B cell (primary cell): ENCODE measurements around the gene PHF12. TPM values are rescaled to one million over a fixed set of nuclear protein-coding genes. Genes with fewer than 3 reads are reported as not detected.

Experiments used
- ATAC-seq: fragments of 200-7000 bp; cut with Tn5 transposase; one replicate; pipeline ENCODE4 v1.10.0; 2021; ENCODE audit warnings: low read depth, mild to moderate bottlenecking, moderate number of reproducible peaks, moderate library complexity
- CTCF ChIA-PET: fragments of 350-600 bp; sonication (Branson Sonifier 250); formaldehyde crosslinking; loops from one replicate; lab custom pipeline; 2021; ENCODE audit warnings: antibody characterized with exemption, inconsistent platforms; lab: Charles Lee
- POLR2A ChIA-PET: fragments of 350-600 bp; sonication (Branson Sonifier 250); formaldehyde crosslinking; loops from one replicate; lab custom pipeline; 2021; ENCODE audit warnings: antibody characterized with exemption; lab: Charles Lee
- DNase-seq: peaks from one replicate; pipeline ENCODE4 v3.0.0; 2013
- H2AFZ ChIP-seq: 2 replicates; pipeline ENCODE4 v1.6.1; 2012; ENCODE audit warnings: mild to moderate bottlenecking, low read depth, low read length; ENCODE audit not compliant: insufficient read depth, poor library complexity, severe bottlenecking
- H3K27ac ChIP-seq, 2 donors: 1 replicate in 1 of 2; 2 replicates in 1 of 2; pipeline ENCODE4 v1.5.1; 2012 to 2013; ENCODE audit warnings: low read length in 2 of 2, mild to moderate bottlenecking in 2 of 2, moderate library complexity in 1 of 2
- H3K27me3 ChIP-seq, 4 experiments: fragments of 200-600 bp in 1 of 4; sonication (generic) in 1 of 4; replicated peaks in 1 of 4; 1 replicate in 2 of 4; 2 replicates in 2 of 4; pipeline versions ENCODE4 v1.6.1 to v1.7.0; 2013 to 2016; ENCODE audit warnings: low read length in 3 of 4, mild to moderate bottlenecking in 2 of 4, mixed read lengths in 1 of 4, moderate library complexity in 1 of 4; ENCODE audit not compliant: insufficient read depth in 4 of 4, control insufficient read depth in 3 of 4; ENCODE audit errors: control extremely low read depth in 1 of 4
- H3K36me3 ChIP-seq, 2 experiments: replicated peaks in 1 of 2; 1 replicate in 1 of 2; 2 replicates in 1 of 2; pipeline versions ENCODE4 v1.6.1 to v1.7.1; 2013; ENCODE audit warnings: low read length in 1 of 2; ENCODE audit not compliant: insufficient read depth in 2 of 2, control insufficient read depth in 1 of 2; ENCODE audit errors: control extremely low read depth in 1 of 2, extremely low read depth in 1 of 2
- H3K4me1 ChIP-seq, 2 donors: fragments of 200-600 bp in 1 of 2; sonication (generic) in 1 of 2; 1 replicate in 1 of 2; 2 replicates in 1 of 2; pipeline versions ENCODE4 v1.5.1 to v1.6.1; 2013 to 2017; ENCODE audit warnings: low read length in 2 of 2; ENCODE audit not compliant: control insufficient read depth in 2 of 2, insufficient read depth in 2 of 2
- H3K4me2 ChIP-seq: replicated peaks from 2 replicates; pipeline ENCODE3; 2012; ENCODE audit warnings: mild to moderate bottlenecking, low read depth, low read length; ENCODE audit not compliant: poor library complexity, severe bottlenecking
- H3K4me3 ChIP-seq, 5 experiments: fragments of 200-600 bp in 1 of 5; sonication (generic) in 1 of 5; 1 replicate in 3 of 5; 2 replicates in 2 of 5; pipeline versions ENCODE4 v1.5.1 to v1.7.0; 2011 to 2016; ENCODE audit warnings: low read length in 4 of 5, mild to moderate bottlenecking in 4 of 5, low read depth in 2 of 5, control low read depth in 1 of 5, moderate library complexity in 1 of 5; ENCODE audit not compliant: insufficient read depth in 1 of 5; ENCODE audit errors: control extremely low read depth in 1 of 5, extremely low read depth in 1 of 5
- H3K79me2 ChIP-seq: fragments of 200-600 bp; sonication (generic); one replicate; pipeline ENCODE4 v1.6.0; 2016; ENCODE audit warnings: low read length; ENCODE audit not compliant: control insufficient read depth, insufficient read depth
- H3K9ac ChIP-seq: fragments of 200-600 bp; sonication (generic); 2 replicates; pipeline ENCODE4 v1.6.1; 2017; ENCODE audit warnings: mild to moderate bottlenecking, low read length, moderate library complexity
- H3K9me3 ChIP-seq, 3 donors: one replicate each; pipeline versions ENCODE4 v1.6.1 to v1.7.1; 2013; ENCODE audit warnings: low read length in 2 of 3; ENCODE audit not compliant: control insufficient read depth in 2 of 3, insufficient read depth in 1 of 3; ENCODE audit errors: control extremely low read depth in 1 of 3
- H4K20me1 ChIP-seq: 2 replicates; pipeline ENCODE4 v1.6.0; 2012; ENCODE audit warnings: mild to moderate bottlenecking, low read length; ENCODE audit not compliant: insufficient read depth, control insufficient read depth, poor library complexity, severe bottlenecking
- H3K27ac Mint-ChIP-seq: one replicate; pipeline ENCODE4 v1.8.0; 2021; ENCODE audit warnings: mixed read lengths
- H3K27me3 Mint-ChIP-seq: one replicate; pipeline ENCODE4 v1.8.0; 2021; ENCODE audit warnings: mixed read lengths
- H3K4me1 Mint-ChIP-seq: one replicate; pipeline ENCODE4 v1.8.0; 2021; ENCODE audit warnings: mixed read lengths
- H3K4me3 Mint-ChIP-seq: one replicate; pipeline ENCODE4 v1.8.0; 2021; ENCODE audit warnings: mixed read lengths
- H3K9me3 Mint-ChIP-seq: one replicate; pipeline ENCODE4 v1.8.0; 2022; ENCODE audit warnings: mixed read lengths; ENCODE audit not compliant: insufficient read depth
- CTCF ChIP-seq: fragments of 200-600 bp; IDR thresholded peaks from one replicate; pipeline ENCODE4 v1.8.0; 2022; ENCODE audit warnings: antibody characterized with exemption, mild to moderate bottlenecking
- EZH2 ChIP-seq: IDR thresholded peaks from 2 replicates; pipeline ENCODE4 v1.6.1; 2012; ENCODE audit warnings: borderline replicate concordance, low read depth, mild to moderate bottlenecking, moderate library complexity, low read length; ENCODE audit not compliant: insufficient read depth, poor library complexity, severe bottlenecking
- WGBS: methylation state at CpG from one replicate; pipeline ENCODE4 v1.1.5; 2013; ENCODE audit warnings: missing lambda C conversion rate; ENCODE audit not compliant: insufficient coverage; 5-methylcytosine and 5-hydroxymethylcytosine counted together
- intact Hi-C: fragments of 100-400 bp; cut with micrococcal nuclease; formaldehyde crosslinking; loops from one replicate; pipeline ENCODE4 v1.10.0; 2022
- polyA plus RNA-seq: library from polyadenylated mRNA; depleted of rRNA; stranded (reverse); fragments of >200 nt; gene quantifications from 2 replicates; pipeline ENCODE4 v1.2.3, GENCODE V29; 2012
- total RNA-seq, 2 donors: library from RNA; stranded (reverse); fragments of 120-200 nt in 1 of 2; gene quantifications; 1 replicate in 1 of 2; 2 replicates in 1 of 2; pipeline versions ENCODE4 v1.2.3 to v1.2.4, GENCODE V29; 2013 to 2022

Gene PHF12
- total and polyA plus RNA-seq, 2 donors (not counting 1 experiment from before 2014, with no cell fraction given), result 116 to 140 TPM

DNA sequence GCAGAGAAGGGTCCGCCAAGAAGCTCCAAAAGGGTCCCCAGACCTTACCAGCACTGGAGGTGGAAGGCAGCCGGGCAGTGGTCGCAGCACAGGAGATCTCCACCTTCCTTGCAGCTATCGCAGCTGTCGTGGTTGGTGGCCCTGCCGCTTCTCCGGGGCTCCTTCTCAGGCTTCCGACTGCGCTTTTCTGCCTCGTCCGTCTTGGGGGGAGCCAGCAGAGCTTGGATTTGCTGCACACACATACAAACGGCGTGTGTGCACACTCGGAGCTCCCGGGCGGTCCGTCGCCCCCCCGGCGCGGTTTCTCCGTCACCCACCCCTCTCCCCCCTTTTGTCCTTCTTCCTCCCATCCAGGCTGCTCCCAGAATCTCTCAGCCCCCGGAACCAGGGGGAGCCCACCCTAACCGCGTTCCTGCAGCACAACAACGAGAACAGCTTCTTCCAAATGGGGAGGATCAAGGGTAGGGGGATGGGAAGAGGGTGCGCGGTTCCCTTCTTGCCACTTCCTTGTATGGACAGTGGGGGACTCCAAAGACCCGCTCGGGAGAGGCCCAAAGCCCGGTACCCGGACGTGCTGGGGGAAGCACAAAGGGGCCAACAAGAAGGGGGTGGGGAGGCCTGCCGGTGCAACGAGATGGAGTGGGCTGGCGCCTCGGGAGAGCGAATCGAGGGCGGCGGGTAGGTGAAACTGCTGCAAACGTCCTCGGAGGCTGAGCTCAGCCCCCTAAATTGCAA is 1.1 kb downstream of the PHF12 start:
- Histone ChIP-seq H3K27me3 (no peaks in the 10 kb centered on the region), H3K27ac (peak overlapping the region; percentile 67 to 76), H3K36me3 (peaks cover 0 to under 1% of the 10 kb centered on the region in 2 experiments), H3K4me2 (peak overlapping the region; percentile 92), H3K4me1 (peaks cover 40 to 46% of the 10 kb centered on the region in 2 donors), H4K20me1 (peaks cover 33% of the 10 kb centered on the region), H2AFZ (peak overlapping the region; percentile 89), H3K9ac (peak overlapping the region; percentile 71), H3K79me2 (peaks cover 58% of the 10 kb centered on the region), H3K9me3 (no peaks in the 10 kb centered on the region), H3K4me3 (peak overlapping the region; percentile 81 to 93 (median 85))
- intact Hi-C loops, result loop anchor here (5.0 to 10.0 kb wide), 3 partner anchors 108 to 615 kb away; partner anchors contain the start of genes ABHD15, FAM222B, POLDIP2 and TP53I13
- no peaks in the 10 kb centered on the region for H3K27me3 Mint-ChIP-seq
- no peaks in the 10 kb centered on the region for H3K9me3 Mint-ChIP-seq
- CTCF ChIA-PET, result interaction anchor here (0.8 to 2.1 kb wide), 14 partner anchors 18 to 303 kb away, joined by 3 to 25 read pairs (median 4); partner anchors contain the start of genes DHRS13, FLOT2, MYO18A and NEK8
- TF ChIP-seq CTCF (no peak), EZH2 (no peak)
- DNase-seq, result peak; percentile 73
- H3K4me1 Mint-ChIP-seq, result peaks cover 35% of the 10 kb centered on the region
- H3K4me3 Mint-ChIP-seq, result peak overlapping the region; percentile 95
- POLR2A ChIA-PET, result interaction anchor here (0.6 to 4.4 kb wide), 15 partner anchors 39 to 618 kb away, joined by 3 to 27 read pairs (median 7); partner anchors contain the start of genes DHRS13, FLOT2, NEK8 and RPL23A
- under 1% methylated on average over 40 of the region's 43 CpGs for WGBS
- peak overlapping the region; percentile 92 for H3K27ac Mint-ChIP-seq
- no peak for ATAC-seq
